Activated CD8-positive, alpha-beta T cell treated with anti-CD3 and anti-CD28 coated beads, Interleukin-2, amount 10 ng/mL, durations not matched to agents 7 days and 5 days (primary cell): Measurements from ENCODE around the gene XPR1. TPM values are rescaled to one million over a fixed set of nuclear protein-coding genes. Genes with fewer than 3 reads are reported as not detected.
"Not testable (repeated sequence)": the region's sequence is repeated elsewhere in the genome, so short reads cannot be mapped to it uniquely, and the experiment has no call there.

Source experiments
- ATAC-seq: fragments of 150-1000 bp; cut with Tn5 transposase; one replicate; pipeline ENCODE4 v1.10.0; 2021; ENCODE audit warnings: moderate library complexity
- CTCF ChIA-PET: fragments of 350-600 bp; sonication (Branson Sonifier 250); formaldehyde crosslinking; loops from one replicate; lab custom pipeline; 2021; ENCODE audit warnings: antibody characterized with exemption; lab: Charles Lee
- POLR2A ChIA-PET: fragments of 350-600 bp; sonication (Branson Sonifier 250); formaldehyde crosslinking; loops from one replicate; lab custom pipeline; 2021; ENCODE audit warnings: antibody characterized with exemption; lab: Charles Lee
- DNase-seq: peaks from one replicate; pipeline ENCODE4 v3.0.0-alpha.2; 2020
- H3K27ac Mint-ChIP-seq: one replicate; pipeline ENCODE4 v1.8.0; 2021; ENCODE audit warnings: mild to moderate bottlenecking, mixed read lengths
- H3K27me3 Mint-ChIP-seq: one replicate; pipeline ENCODE4 v1.8.0; 2021; ENCODE audit warnings: low read depth, mixed read lengths
- H3K36me3 Mint-ChIP-seq: one replicate; pipeline ENCODE4 v1.8.0; 2021; ENCODE audit warnings: low read depth, mixed read lengths
- H3K4me1 Mint-ChIP-seq: one replicate; pipeline ENCODE4 v1.8.0; 2021; ENCODE audit warnings: low read depth, mixed read lengths
- H3K4me3 Mint-ChIP-seq: one replicate; pipeline ENCODE4 v1.8.0; 2021; ENCODE audit warnings: mild to moderate bottlenecking, mixed read lengths
- H3K9me3 Mint-ChIP-seq: one replicate; pipeline ENCODE4 v1.8.0; 2022; ENCODE audit warnings: mixed read lengths; ENCODE audit not compliant: insufficient read depth
- total RNA-seq, 2 experiments: library from RNA; stranded (reverse); gene quantifications; one replicate each; pipeline ENCODE4 v1.2.3, GENCODE V29; 2021

XPR1 gene
- total RNA-seq, 2 experiments from 2014 or later: 17.7 to 20.9 TPM

DNA sequence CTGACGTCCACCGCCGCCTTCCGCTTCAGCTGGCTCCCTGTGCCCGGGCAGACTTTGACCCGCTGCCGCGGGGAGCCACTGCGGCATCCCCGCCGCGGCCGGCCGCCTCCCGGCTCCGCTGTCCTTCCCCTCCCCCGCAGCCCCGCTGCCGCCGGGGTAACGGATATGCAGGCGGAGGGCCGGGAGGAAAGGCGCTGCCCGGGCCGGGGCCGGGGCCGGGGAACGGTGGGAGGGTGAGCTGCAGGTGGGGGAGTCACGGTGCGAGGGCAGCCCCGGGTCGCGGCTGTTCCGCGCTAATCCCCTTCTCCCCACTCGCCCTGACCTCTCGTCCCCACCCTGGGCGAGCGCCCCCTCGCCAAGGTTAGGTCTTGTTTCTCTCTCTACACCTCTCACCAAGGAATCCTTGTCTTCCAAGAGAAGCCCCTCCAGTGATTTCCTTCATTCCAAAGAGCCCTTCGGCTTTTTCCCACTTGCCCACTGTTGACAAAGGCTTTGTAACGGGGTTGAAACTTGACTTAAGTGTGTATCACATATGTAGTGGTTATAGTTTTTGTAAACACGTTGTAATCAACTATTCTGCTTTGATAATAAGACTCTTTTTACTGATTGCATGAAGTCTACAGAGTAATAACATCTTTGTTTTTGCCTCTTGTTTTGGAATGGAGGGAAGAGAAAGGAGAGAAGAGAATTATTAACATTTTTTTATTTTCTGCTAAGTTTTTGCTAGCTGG is 669 bp downstream of the XPR1 start:
- peak; percentile 69 for DNase-seq
- no peaks in the 10 kb centered on the region for H3K9me3 Mint-ChIP-seq
- no peak overlapping the region for H3K4me3 Mint-ChIP-seq
- no peak overlapping the region for H3K27ac Mint-ChIP-seq
- no peaks in the 10 kb centered on the region for H3K27me3 Mint-ChIP-seq
- peak; percentile 59 for ATAC-seq
- CTCF ChIA-PET: interaction anchor here (1.0 to 3.4 kb wide), 5 partner anchors 8 to 230 kb away, joined by 3 to 21 read pairs (median 6); no protein-coding TSS in a partner anchor
- H3K4me1 Mint-ChIP-seq: peaks cover 9% of the 10 kb centered on the region
- no peaks in the 10 kb centered on the region for H3K36me3 Mint-ChIP-seq
- POLR2A ChIA-PET: interaction anchor here (0.8 to 1.5 kb wide), 3 partner anchors 13 to 233 kb away, joined by 3 read pairs; no protein-coding TSS in a partner anchor

- Mint-ChIP-seq H3K36me3 (no peaks in the 10 kb centered on the region), H3K27ac (no peak overlapping the region), H3K4me3 (no peak overlapping the region), H3K4me1 (peaks cover 9% of the 10 kb centered on the region), H3K9me3 (no peaks in the 10 kb centered on the region), H3K27me3 (no peaks in the 10 kb centered on the region)
- CTCF ChIA-PET: interaction anchor here (1.0 to 3.4 kb wide), 3 partner anchors 43 to 229 kb away, joined by 3 to 21 read pairs (median 3); no protein-coding TSS in a partner anchor
- DNase-seq: no peak
- ATAC-seq: no peak
- POLR2A ChIA-PET: interaction anchor here (0.8 kb wide), 1 partner anchor 232 kb away, joined by 3 read pairs; no protein-coding TSS in a partner anchor
Observed at GRCh38 chr1:180633057-180634056, 1.5 kb downstream of the XPR1 start.

- Mint-ChIP-seq H3K27ac (no peak overlapping the region), H3K4me3 (no peak overlapping the region), H3K36me3 (no peaks in the 10 kb centered on the region), H3K9me3 (no peaks in the 10 kb centered on the region), H3K4me1 (peaks cover 5% of the 10 kb centered on the region), H3K27me3 (no peaks in the 10 kb centered on the region)
- no peak for ATAC-seq
- POLR2A ChIA-PET: interaction anchor here (0.6 kb wide), 1 partner anchor 134 kb away, joined by 3 read pairs; no protein-coding TSS in a partner anchor
- CTCF ChIA-PET: interaction anchor here (1.0 to 2.9 kb wide), 4 partner anchors 120 to 226 kb away, joined by 3 to 19 read pairs (median 4); no protein-coding TSS in a partner anchor
- DNase-seq: no peak
Observed at GRCh38 chr1:180636138-180636537, 4.3 kb downstream of the XPR1 start.

GRCh38 chr1:180639871-180640270 is 8.0 kb downstream of the XPR1 start:
- no peak overlapping the region for H3K4me3 Mint-ChIP-seq
- DNase-seq: no peak
- no peak for ATAC-seq
- no peaks in the 10 kb centered on the region for H3K27me3 Mint-ChIP-seq
- H3K9me3 Mint-ChIP-seq: no peaks in the 10 kb centered on the region
- POLR2A ChIA-PET: no interaction called here
- no peaks in the 10 kb centered on the region for H3K4me1 Mint-ChIP-seq
- no peak overlapping the region for H3K27ac Mint-ChIP-seq
- CTCF ChIA-PET: interaction anchor here (0.9 to 1.7 kb wide), 2 partner anchors 8 to 222 kb away, joined by 3 to 9 read pairs; partner anchors contain the start of gene XPR1
- H3K36me3 Mint-ChIP-seq: peaks cover 5% of the 10 kb centered on the region

DNA sequence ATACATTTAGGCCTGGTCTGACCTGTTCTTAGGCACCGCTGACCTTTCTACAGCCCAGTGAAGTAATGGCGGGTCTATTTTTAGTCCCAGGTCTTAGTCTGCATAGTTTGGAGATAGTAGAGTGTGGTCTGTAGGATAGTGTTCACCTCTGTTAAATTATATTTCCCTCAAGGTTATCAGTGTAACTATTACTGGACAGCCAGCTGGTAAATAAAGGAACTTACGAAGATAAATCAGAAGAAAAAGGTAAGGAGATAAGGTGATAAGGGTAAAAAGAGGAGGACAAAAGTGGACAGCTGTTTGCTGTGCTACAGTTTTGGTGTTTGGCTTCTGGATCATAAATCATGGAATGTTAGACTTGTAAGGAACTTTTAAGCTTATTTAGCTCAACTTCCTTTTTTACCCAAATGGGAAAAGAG is 8.7 kb downstream of the XPR1 start:
- no peak for ATAC-seq
- ChIA-PET CTCF (interaction anchor here (0.7 to 1.7 kb wide), 4 partner anchors 9 to 221 kb away, joined by 3 to 9 read pairs (median 3); partner anchors contain the start of gene XPR1), POLR2A (no interaction called here)
- Mint-ChIP-seq H3K27ac (no peak overlapping the region), H3K4me3 (no peak overlapping the region), H3K4me1 (no peaks in the 10 kb centered on the region), H3K27me3 (no peaks in the 10 kb centered on the region), H3K36me3 (peaks cover 6% of the 10 kb centered on the region), H3K9me3 (no peaks in the 10 kb centered on the region)
- DNase-seq: no peak

- no peaks in the 10 kb centered on the region for H3K9me3 Mint-ChIP-seq
- ChIA-PET CTCF (interaction anchor here (0.9 kb wide), 1 partner anchor 13 kb away, joined by 3 read pairs; no protein-coding TSS in a partner anchor), POLR2A (no interaction called here)
- DNase-seq: no peak
- H3K27ac Mint-ChIP-seq: no peak overlapping the region
- peaks cover 11% of the 10 kb centered on the region for H3K36me3 Mint-ChIP-seq
- peaks cover 5% of the 10 kb centered on the region for H3K4me1 Mint-ChIP-seq
- ATAC-seq: no peak
- H3K4me3 Mint-ChIP-seq: no peak overlapping the region
- no peaks in the 10 kb centered on the region for H3K27me3 Mint-ChIP-seq
Observed at GRCh38 chr1:180641662-180642061, 9.8 kb downstream of the XPR1 start.

DNA sequence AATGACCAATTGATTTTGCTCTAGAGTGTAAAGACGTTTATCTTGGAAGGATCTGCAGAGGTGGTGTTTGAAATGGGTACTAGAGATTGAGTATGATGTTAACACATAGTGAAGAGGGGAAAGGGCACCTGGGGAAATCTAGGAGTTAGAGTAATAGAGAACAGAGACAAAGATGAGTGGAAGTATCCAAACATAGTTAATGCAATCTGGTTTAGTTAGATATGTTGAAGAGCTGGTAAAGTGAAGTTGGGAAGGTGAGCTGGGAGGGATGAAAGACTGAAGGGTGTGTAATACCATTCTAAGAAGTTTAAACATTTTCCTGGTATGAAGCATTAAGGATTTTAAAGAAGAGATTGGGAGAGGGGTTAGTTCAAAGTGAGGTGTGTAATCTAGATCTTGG is 11.0 kb downstream of the XPR1 start:
- no peak overlapping the region for H3K27ac Mint-ChIP-seq
- ATAC-seq: no peak
- ChIA-PET CTCF (interaction anchor here (1.3 kb wide), 1 partner anchor 24 kb away, joined by 3 read pairs; no protein-coding TSS in a partner anchor), POLR2A (no interaction called here)
- peaks cover 13% of the 10 kb centered on the region for H3K36me3 Mint-ChIP-seq
- peaks cover 5% of the 10 kb centered on the region for H3K4me1 Mint-ChIP-seq
- no peaks in the 10 kb centered on the region for H3K27me3 Mint-ChIP-seq
- H3K4me3 Mint-ChIP-seq: no peak overlapping the region
- DNase-seq: no peak
- no peaks in the 10 kb centered on the region for H3K9me3 Mint-ChIP-seq

- H3K4me1 Mint-ChIP-seq: peaks cover 5% of the 10 kb centered on the region
- DNase-seq: no peak
- POLR2A ChIA-PET: no interaction called here
- H3K36me3 Mint-ChIP-seq: peaks cover 13% of the 10 kb centered on the region
- no peak for ATAC-seq
- H3K4me3 Mint-ChIP-seq: no peak overlapping the region
- H3K27ac Mint-ChIP-seq: no peak overlapping the region
- H3K9me3 Mint-ChIP-seq: no peaks in the 10 kb centered on the region
- CTCF ChIA-PET: interaction anchor here (1.3 kb wide), 1 partner anchor 25 kb away, joined by 3 read pairs; no protein-coding TSS in a partner anchor
- H3K27me3 Mint-ChIP-seq: no peaks in the 10 kb centered on the region
Observed at GRCh38 chr1:180643693-180644092, 11.9 kb downstream of the XPR1 start.

- peaks cover 7% of the 10 kb centered on the region for H3K4me1 Mint-ChIP-seq
- H3K27ac Mint-ChIP-seq: no peak overlapping the region
- CTCF ChIA-PET: no interaction called here
Observed at GRCh38 chr1:180644526-180645192, 12.8 kb downstream of the XPR1 start.

DNA sequence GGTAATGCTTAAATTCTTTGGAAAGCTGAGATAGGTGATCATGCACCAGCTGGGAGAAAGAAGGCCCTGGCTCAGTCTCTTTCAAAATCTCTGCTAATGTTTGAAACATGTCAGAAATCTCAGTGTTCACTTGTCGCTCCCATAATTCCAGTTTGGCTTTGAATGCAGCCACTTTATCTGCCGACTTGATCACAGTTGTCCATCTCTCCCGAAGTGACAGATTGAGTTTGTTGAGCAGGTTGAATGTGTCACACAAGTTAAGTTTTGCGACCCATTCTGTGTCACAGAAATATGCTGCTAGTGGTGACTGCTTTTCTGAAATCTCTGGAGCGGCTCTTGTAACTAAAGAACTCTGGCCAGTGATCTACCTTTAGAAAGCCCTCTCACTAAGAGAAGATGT is 13.4 kb downstream of the XPR1 start:
- POLR2A ChIA-PET, H3K27me3 Mint-ChIP-seq, H3K4me3 Mint-ChIP-seq, ATAC-seq, H3K27ac Mint-ChIP-seq, CTCF ChIA-PET, DNase-seq, H3K4me1 Mint-ChIP-seq, H3K9me3 Mint-ChIP-seq: not testable (repeated sequence)
- peaks cover 13% of the 10 kb centered on the region for H3K36me3 Mint-ChIP-seq

More at GRCh38 chr1:180644526-180645192, 12.8 kb downstream of the XPR1 start:
- Mint-ChIP-seq H3K27me3 (no peaks in the 10 kb centered on the region), H3K4me3 (no peak overlapping the region), H3K36me3 (peaks cover 13% of the 10 kb centered on the region), H3K9me3 (no peaks in the 10 kb centered on the region)
- DNase-seq (no peak), ATAC-seq (no peak)
- POLR2A ChIA-PET: no interaction called here

DNA sequence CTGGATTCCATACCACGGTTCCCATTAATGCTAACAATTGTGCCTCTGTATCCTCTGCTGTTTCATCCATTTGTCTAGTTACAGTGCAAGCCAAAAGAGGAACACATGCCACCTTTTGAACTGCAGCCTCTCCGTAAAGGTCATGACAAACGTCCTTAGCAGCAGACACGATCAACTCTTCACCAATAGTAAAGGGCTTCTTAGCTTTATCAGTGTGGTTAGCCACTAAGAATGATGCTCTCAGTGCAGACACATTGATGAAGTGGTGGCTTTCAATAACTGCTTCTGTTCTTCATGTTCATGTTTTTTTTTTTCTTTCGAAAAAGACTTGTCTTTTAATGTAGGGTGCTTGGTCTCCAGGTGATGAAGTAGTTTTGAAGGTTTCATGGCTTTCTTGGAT is 14.3 kb downstream of the XPR1 start:
- Mint-ChIP-seq H3K27ac (no peak overlapping the region), H3K27me3 (no peaks in the 10 kb centered on the region), H3K4me1 (peaks cover 8% of the 10 kb centered on the region), H3K9me3 (no peaks in the 10 kb centered on the region), H3K4me3 (no peak overlapping the region), H3K36me3 (peaks cover 17% of the 10 kb centered on the region)
- ChIA-PET CTCF (no interaction called here), POLR2A (no interaction called here)
- DNase-seq (no peak), ATAC-seq (no peak)
